ENCODE results near the gene RUVBL2.
"Not testable (repeated sequence)": the region's sequence is repeated elsewhere in the genome, so short reads cannot be mapped to it uniquely, and the experiment has no call there.

RUVBL2 gene

GRCh38 chr19:49018388-49019241 lies 24.9 kb downstream of the RUVBL2 start:
- DNase-seq = peak; percentile 14 to 19

GRCh38 chr19:49019242-49019932 lies 25.7 kb downstream of the RUVBL2 start:
- peak; percentile 23 to 42 for DNase-seq

DNA sequence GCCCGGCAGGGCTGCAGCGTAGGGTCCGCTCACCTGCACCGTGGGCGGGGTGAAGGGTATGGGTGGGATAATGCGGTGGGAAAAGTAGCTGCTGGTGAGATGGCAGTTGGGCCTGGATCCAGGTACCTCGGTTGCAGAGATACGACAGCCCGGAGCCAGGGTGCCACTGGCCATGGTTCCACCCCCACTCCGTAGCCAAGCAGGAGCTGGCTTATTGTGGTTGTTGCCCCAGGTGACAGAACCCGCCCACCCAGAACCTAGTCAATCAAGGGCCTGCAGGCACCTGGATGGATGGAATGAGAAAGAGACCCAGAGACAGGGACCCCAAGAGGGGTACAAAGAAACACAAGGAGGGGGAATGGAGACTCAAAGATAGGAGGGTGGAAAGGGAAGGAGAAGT lies 26.7 kb downstream of the RUVBL2 start:
- no peak for DNase-seq

DNA sequence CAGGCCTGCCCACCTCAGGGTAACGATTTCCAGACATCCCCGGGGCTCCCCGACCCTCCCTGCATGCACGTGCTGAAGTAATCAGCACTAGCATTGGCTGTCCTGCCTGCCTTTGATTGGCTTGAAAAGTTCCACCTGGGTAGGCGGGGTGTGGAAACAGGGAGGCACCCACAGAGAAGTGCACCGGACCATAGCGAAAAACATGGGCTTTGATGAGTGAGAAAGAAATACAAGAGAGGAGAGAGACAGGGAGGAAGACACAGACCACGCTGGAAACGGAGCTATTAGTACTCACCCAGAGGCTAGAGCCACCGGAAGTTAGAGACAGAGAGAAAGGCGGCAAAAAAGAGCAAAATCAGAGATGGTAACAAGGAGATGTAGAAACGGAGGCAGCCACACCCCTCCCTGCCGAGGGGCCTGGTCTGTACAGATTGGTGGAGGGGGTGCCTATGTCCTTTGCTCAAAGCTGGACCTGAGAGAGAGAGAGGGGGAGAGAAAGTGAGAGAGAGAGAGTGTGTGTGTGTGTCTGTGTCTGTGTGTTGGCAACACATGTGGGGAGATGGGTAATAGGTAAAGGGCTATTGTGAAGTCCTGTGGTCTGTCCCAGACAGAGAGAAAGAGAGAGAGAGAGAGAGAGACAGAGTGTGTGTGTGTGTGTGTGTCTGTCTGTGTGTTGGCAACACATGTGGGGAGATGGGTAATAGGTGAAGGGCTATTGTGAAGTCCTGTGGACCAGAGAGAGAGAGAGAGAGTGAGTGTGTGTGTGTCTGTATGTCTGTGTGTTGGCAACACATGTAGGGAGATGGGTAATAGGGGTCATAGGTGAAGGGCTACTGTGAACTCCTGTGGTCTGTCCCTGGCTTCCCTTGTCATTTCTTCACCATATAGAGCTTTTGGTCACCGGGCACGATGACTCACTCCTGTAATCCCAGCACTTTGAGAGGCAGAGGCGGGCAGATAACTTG lies 27.5 kb downstream of the RUVBL2 start:
- DNase-seq = no peak

GRCh38 chr19:49022116-49022515 lies 28.4 kb downstream of the RUVBL2 start:
- DNase-seq = no peak

DNA sequence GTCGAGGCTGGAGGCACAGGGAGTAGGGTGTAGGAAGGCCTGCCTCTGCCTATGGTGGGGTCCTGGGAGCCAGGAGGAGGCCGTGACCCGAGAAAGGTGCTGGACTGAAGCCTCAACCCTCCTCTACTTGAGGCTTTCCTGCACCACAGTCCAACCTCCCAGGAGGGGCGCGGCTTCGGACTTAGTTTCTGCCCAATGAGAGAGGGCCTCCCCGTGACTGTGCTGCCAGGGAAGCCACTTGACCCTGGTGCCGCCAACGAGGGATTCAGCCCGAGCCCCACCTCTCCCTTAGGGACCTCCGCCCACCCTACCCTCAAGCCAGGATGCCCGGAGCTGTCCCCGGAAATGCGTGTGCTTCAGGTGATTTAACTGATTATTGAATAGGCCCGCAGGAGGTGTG lies 30.5 kb downstream of the RUVBL2 start, which contains the start of gene CGB3:
CGB3 (minus strand) TSS at position 101 of the 400 bp plus-strand sequence. CDS start 362 bp downstream, outside the sequence.
- not testable (repeated sequence) for DNase-seq

DNA sequence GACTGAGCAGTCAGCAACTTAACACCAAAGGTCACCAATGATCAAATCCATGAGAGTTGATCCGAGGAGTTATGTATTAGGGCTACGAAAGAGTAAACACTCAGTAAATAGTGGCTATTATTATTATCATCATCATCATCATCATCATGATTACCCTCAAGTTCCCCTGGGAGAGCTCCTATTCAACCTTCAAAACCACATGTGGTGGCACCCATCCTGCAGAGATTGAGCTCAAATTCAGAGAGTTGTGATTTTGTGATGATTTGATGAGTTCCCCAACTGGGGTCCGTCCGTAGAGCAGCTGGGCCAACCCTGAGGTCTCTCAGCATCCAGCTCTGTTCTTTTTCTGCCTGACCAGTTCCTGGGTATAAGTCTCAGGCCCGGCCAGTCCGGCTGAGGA lies 31.4 kb downstream of the RUVBL2 start:
- not testable (repeated sequence) for DNase-seq

- not testable (repeated sequence) for DNase-seq
Observed at GRCh38 chr19:49025599-49025998, 31.9 kb downstream of the RUVBL2 start.

DNA sequence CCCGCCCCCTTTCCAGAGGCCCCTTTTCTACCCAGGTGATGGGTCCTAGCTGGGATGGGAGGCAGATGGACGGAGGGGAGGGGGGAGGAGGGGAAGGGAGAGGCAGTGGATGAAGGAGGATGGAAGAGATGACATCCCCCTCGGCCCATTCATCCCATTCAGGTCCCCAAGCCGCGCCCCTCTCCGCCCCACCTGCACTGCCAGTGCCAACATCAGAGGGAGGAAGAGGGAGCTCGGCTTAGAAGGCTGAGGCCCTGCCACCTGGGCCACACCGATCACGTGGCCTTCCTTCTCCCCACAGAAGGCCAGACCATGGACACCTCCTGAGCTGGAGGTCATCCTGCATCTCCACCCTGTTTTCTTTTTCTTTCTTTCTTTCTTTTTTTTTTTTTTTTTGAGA lies 35.0 kb downstream of the RUVBL2 start:
- not testable (repeated sequence) for DNase-seq

DNA sequence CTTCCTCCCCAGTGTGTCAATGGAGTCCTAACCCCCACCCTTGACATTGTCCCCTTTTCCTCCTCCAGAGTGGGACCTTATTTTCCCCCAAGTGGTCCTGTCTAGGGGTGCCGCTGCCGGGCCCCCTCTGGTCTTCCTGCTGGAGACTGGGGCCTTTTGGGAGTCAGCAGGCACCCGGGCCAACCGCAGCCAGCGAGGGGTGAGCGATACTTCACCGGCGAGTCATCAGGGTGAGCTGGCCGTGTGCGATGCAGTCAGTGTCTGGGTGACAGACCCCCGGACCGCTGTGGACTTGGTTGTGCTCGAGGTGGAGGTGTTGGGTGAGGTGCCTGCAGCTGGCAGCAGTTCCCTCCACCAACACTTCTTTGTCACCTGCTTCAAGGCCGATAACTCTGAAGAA lies 36.1 kb downstream of the RUVBL2 start:
- DNase-seq = not testable (repeated sequence)

DNA sequence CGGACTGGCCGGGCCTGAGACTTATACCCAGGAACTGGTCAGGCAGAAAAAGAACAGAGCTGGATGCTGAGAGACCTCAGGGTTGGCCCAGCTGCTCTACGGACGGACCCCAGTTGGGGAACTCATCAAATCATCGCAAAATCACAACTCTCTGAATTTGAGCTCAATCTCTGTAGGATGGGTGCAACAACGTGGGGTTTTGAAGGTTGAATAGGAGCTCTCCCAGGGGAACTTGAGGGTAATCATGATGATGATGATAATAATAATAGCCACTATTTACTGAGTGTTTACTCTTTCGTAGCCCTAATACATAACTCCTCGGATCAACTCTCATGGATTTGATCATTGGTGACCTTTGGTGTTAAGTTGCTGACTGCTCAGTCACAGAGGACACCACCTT lies 36.6 kb downstream of the RUVBL2 start:
- DNase-seq = not testable (repeated sequence)

DNA sequence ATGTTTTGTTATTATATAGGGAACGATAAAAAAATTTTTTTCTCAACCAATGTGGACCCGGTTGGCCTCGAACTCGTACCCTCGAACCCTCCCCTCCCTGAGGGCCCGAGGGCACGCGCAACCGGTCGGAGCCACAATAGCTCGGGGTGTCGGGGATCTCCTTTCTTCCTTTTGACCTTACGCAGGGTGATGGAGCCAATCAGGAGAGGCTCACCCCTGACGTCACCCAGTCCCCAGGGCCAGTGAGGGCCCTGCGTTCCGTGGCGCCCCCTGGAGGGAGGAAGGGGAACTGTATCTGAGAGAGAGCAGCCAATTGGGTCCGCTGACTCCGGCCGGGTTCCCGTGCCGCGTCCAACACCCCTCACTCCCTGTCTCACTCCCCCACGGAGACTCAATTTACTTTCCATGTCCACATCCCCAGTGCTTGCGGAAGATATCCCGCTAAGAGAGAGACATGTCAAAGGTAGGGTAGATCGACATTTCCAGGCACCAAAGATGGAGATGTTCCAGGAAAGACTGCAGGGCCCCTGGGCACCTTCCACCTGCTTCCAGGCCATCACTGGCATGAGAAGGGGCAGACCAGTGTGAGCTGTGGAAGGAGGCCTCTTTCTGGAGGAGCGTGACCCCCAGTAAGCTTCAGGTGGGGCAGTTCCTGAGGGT lies 38.1 kb downstream of the RUVBL2 start, which contains the start of gene CGB2:
CGB2 (plus strand) TSS at position 249 of the 660 bp plus-strand sequence; CDS start at position 455, 206 bp downstream.
- DNase-seq = not testable (repeated sequence)

DNA sequence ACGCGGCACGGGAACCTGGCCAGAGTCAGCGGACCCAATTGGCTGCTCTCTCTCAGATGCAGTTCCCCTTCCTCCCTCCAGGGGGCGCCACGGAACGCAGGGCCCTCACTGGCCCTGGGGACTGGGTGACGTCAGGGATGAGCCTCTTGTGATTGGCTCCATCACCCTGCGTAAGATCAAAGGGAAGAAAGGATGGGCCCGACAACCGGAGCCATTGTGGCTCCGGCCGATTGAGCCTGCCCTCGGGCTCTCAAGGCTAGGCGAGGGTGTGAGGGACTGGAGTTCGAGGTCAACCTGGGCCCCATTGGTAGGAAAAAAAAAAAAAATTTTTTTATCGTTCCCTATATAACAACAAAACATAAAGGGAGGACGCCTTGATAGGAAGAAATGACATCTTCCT lies 43.1 kb downstream of the RUVBL2 start, which contains the start of gene CGB1:
CGB1 (minus strand) TSS at position 81 of the 400 bp plus-strand sequence. CDS start 184 bp downstream, outside the sequence.
- DNase-seq = not testable (repeated sequence)

DNA sequence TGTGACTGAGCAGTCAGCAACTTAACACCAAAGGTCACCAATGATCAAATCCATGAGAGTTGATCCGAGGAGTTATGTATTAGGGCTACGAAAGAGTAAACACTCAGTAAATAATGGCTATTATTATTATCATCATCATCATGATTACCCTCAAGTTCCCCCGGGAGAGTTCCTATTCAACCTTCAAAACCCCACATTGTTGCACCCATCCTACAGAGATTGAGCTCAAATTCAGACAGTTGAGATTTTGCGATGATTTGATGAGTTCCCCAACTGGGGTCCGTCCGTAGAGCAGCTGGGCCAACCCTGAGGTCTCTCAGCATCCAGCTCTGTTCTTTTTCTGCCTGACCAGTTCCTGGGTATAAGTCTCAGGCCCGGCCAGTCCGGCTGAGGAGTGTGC lies 44.4 kb downstream of the RUVBL2 start:
- not testable (repeated sequence) for DNase-seq

- DNase-seq = not testable (repeated sequence)
Observed at GRCh38 chr19:49038557-49039276, 45.0 kb downstream of the RUVBL2 start.

DNA sequence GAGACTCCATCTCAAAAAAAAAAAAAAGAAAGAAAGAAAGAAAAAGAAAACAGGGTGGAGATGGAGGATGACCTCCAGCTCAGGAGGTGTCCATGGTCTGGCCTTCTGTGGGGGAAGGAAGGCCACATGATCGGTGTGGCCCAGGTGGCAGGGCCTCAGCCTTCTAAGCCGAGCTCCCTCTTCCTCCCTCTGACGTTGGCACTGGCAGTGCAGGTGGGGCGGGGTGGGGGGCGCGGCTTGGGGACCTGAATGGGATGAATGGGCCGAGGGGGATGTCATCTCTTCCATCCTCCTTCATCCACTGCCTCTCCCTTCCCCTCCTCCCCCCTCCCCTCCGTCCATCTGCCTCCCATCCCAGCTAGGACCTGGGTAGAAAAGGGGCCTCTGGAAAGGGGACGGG lies 46.0 kb downstream of the RUVBL2 start:
- DNase-seq = not testable (repeated sequence)

GRCh38 chr19:49042177-49042576 lies 48.5 kb downstream of the RUVBL2 start:
- DNase-seq = no peak

DNA sequence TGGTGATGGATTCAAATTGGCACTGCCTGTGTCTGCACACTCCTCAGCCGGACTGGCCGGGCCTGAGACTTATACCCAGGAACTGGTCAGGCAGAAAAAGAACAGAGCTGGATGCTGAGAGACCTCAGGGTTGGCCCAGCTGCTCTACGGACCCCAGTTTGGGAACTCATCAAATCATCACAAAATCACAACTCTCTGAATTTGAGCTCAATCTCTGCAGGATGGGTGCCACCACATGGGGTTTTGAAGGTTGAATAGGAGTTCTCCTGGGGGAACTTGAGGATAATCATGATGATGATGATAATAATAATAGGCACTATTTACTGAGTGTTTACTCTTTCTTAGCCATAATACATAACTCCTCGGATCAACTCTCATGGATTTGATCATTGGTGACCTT lies 49.0 kb downstream of the RUVBL2 start:
- not testable (repeated sequence) for DNase-seq

- not testable (repeated sequence) for DNase-seq
Observed at GRCh38 chr19:49043548-49043947, 49.9 kb downstream of the RUVBL2 start, which contains the start of gene CGB5. TSS of gene CGB5 (plus strand) at chr19:49043848. CDS start at chr19:49044210, 362 bp downstream.

DNA sequence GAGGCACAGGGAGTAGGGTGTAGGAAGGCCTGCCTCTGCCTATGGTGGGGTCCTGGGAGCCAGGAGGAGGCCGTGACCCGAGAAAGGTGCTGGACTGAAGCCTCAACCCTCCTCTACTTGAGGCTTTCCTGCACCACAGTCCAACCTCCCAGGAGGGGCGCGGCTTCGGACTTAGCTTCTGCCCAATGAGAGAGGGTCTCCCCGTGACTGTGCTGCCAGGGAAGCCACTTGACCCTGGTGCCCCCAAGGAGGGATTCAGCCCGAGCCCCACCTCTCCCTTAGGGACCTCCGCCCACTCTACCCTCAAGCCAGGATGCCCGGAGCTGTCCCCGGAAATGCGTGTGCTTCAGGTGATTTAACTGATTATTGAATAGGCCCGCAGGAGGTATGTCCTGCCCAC lies 55.3 kb downstream of the RUVBL2 start, which contains the start of gene CGB8:
CGB8 (minus strand) TSS at position 101 of the 400 bp plus-strand sequence. CDS start 372 bp downstream, outside the sequence.
- not testable (repeated sequence) for DNase-seq

GRCh38 chr19:49049834-49050233 lies 56.1 kb downstream of the RUVBL2 start:
- DNase-seq = not testable (repeated sequence)

Measured in Kasumi-1 (cell line).